ENCODE measurements around the gene EPB41L5. TPM values are rescaled to one million over a fixed set of nuclear protein-coding genes. Genes with fewer than 3 reads are reported as not detected.
"Not testable (repeated sequence)": the region's sequence is repeated elsewhere in the genome, so short reads cannot be mapped to it uniquely, and the experiment has no call there.

Gene EPB41L5
- polyA plus RNA-seq, 1 donor (not counting 4 experiments of a cell fraction or from before 2014, with no cell fraction given): 17.8 TPM

DNA sequence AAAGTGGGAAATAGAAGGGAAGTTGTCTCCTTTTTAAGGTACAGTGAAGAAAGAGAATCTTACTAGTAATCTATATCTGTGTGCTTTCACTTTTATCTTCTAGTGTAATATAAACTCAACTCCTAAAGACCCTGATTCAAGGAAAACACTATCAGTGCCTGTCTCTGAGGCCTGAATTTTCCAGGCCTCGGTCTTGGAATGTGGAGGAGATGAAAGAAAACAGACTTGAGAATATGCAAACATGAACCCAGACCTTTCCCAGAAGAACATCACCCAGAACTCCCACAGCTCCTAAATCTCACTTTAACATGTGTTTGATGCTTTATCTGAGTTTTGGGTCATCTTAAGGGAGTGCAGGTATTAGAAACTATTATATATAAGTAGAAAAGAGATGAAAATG lies 51.8 kb downstream of the EPB41L5 start:
- H3K4me3 ChIP-seq (ENCODE audit: control insufficient read depth in 2 of 3, extremely low read depth in 1 of 3, insufficient read depth in 2 of 3, low read depth in 1 of 3, low read length in 3 of 3): no peak overlapping the region
- no peak for TF ChIP-seq EZH2 (IDR thresholded peaks at IDR 0.05; ENCODE audit: low read length)
- TF ChIP-seq, protein P1, sequence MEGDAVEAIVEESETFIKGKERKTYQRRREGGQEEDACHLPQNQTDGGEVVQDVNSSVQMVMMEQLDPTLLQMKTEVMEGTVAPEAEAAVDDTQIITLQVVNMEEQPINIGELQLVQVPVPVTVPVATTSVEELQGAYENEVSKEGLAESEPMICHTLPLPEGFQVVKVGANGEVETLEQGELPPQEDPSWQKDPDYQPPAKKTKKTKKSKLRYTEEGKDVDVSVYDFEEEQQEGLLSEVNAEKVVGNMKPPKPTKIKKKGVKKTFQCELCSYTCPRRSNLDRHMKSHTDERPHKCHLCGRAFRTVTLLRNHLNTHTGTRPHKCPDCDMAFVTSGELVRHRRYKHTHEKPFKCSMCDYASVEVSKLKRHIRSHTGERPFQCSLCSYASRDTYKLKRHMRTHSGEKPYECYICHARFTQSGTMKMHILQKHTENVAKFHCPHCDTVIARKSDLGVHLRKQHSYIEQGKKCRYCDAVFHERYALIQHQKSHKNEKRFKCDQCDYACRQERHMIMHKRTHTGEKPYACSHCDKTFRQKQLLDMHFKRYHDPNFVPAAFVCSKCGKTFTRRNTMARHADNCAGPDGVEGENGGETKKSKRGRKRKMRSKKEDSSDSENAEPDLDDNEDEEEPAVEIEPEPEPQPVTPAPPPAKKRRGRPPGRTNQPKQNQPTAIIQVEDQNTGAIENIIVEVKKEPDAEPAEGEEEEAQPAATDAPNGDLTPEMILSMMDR (optimal IDR thresholded peaks at IDR 0.05 in 1 of 3, IDR thresholded peaks at IDR 0.05 in 1 of 3, conservative IDR thresholded peaks at IDR 0.05 in 1 of 3; ENCODE audit: extremely low read depth in 1 of 3, insufficient read depth in 2 of 3, low read length in 3 of 3): no peak
- H3K27me3 ChIP-seq (ENCODE audit: control insufficient read depth, extremely low read depth, insufficient read depth, low read length): no peaks in the 10 kb centered on the region
- H3K4me2 ChIP-seq (ENCODE audit: control insufficient read depth, extremely low read depth, insufficient read depth, low read depth, low read length): no peak overlapping the region
- dilution Hi-C loops (cut with MboI; ENCODE audit: extremely low pct_ligation_motif_present, low sequenced_read_pairs): no loop called here
- no peaks in the 10 kb centered on the region for H3K9me3 ChIP-seq (ENCODE audit: control insufficient read depth, low read depth, low read length)
- H4K20me1 ChIP-seq (ENCODE audit: control insufficient read depth, extremely low read depth, insufficient read depth, low read length): no peaks in the 10 kb centered on the region
- no peak overlapping the region for H3K9ac ChIP-seq (ENCODE audit: control insufficient read depth, extremely low read depth, insufficient read depth, low read length)
- H3K79me2 ChIP-seq (ENCODE audit: control insufficient read depth, insufficient read depth, low read length): no peaks in the 10 kb centered on the region
- DNase-seq (ENCODE audit: low read depth, low spot score) (no peak), FAIRE-seq (no peak)
- H3K9me1 ChIP-seq (ENCODE audit: control insufficient read depth, extremely low read depth, insufficient read depth, low read length): no peaks in the 10 kb centered on the region
- H2AFZ ChIP-seq (ENCODE audit: control insufficient read depth, low read length): no peak overlapping the region
- no peaks in the 10 kb centered on the region for H3K4me1 ChIP-seq (ENCODE audit: control insufficient read depth, extremely low read depth, insufficient read depth, low read length)
- peaks cover 0 to 1% of the 10 kb centered on the region in 2 experiments for H3K36me3 ChIP-seq (ENCODE audit: control insufficient read depth in 2 of 2, extremely low read depth in 1 of 2, insufficient read depth in 2 of 2, low read length in 2 of 2)
- no peak overlapping the region for H3K27ac ChIP-seq (ENCODE audit: control insufficient read depth, insufficient read depth, low read length)

DNA sequence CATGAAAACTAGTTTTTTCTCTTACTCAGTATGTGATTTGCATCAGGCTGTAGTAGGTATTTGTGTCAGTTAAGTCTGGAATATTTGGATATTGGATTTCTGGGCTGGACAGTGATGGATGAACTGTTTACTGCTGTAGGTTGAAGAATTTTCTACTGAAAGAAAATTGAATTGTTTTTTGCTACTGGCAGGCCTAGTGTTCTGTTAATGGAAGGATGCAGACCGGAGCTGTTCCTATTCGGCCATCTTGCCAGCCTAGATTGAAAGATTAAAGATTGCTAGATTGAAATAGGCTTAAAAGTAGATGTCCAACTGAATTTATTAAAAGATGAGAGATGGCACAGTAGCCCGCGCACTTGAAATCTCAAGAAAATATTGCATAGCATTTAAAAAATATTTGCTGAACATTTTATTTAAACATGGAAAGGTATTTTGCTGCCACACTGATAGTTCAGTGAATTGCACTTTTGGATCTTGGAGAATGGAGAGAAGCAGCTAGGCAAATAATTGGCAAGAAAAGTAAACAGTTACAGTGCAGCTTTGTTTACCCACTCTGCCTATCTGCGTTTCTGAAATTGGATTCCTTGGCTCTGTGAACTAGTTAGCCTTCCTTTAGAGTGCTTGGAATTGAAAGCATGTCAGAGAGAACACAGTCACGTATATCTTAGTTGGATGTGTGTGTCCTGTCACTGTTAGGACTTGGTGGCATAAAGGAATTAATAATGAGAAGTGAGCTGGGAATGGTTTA lies 54.1 kb downstream of the EPB41L5 start:
- DNase-seq (ENCODE audit: low read depth, low spot score) (no peak), FAIRE-seq (no peak)
- H3K27ac ChIP-seq (ENCODE audit: control insufficient read depth, insufficient read depth, low read length): no peak overlapping the region
- H3K4me3 ChIP-seq (ENCODE audit: control insufficient read depth in 2 of 3, extremely low read depth in 1 of 3, insufficient read depth in 2 of 3, low read depth in 1 of 3, low read length in 3 of 3): no peak overlapping the region
- H3K4me2 ChIP-seq (ENCODE audit: control insufficient read depth, extremely low read depth, insufficient read depth, low read depth, low read length): no peak overlapping the region
- no peak overlapping the region for H3K9ac ChIP-seq (ENCODE audit: control insufficient read depth, extremely low read depth, insufficient read depth, low read length)
- TF ChIP-seq, protein P1 (optimal IDR thresholded peaks at IDR 0.05 in 1 of 3, IDR thresholded peaks at IDR 0.05 in 1 of 3, conservative IDR thresholded peaks at IDR 0.05 in 1 of 3; ENCODE audit: extremely low read depth in 1 of 3, insufficient read depth in 2 of 3, low read length in 3 of 3): no peak
- TF ChIP-seq EZH2 (IDR thresholded peaks at IDR 0.05; ENCODE audit: low read length): no peak
- no peak overlapping the region for H2AFZ ChIP-seq (ENCODE audit: control insufficient read depth, low read length)
- H3K79me2 ChIP-seq (ENCODE audit: control insufficient read depth, insufficient read depth, low read length): no peaks in the 10 kb centered on the region
- no peaks in the 10 kb centered on the region for H3K9me3 ChIP-seq (ENCODE audit: control insufficient read depth, low read depth, low read length)
- dilution Hi-C loops (cut with MboI; ENCODE audit: extremely low pct_ligation_motif_present, low sequenced_read_pairs): no loop called here
- H3K27me3 ChIP-seq (ENCODE audit: control insufficient read depth, extremely low read depth, insufficient read depth, low read length): no peaks in the 10 kb centered on the region
- no peaks in the 10 kb centered on the region for H3K4me1 ChIP-seq (ENCODE audit: control insufficient read depth, extremely low read depth, insufficient read depth, low read length)
- H3K9me1 ChIP-seq (ENCODE audit: control insufficient read depth, extremely low read depth, insufficient read depth, low read length): no peaks in the 10 kb centered on the region
- peaks cover 0 to 1% of the 10 kb centered on the region in 2 experiments for H3K36me3 ChIP-seq (ENCODE audit: control insufficient read depth in 2 of 2, extremely low read depth in 1 of 2, insufficient read depth in 2 of 2, low read length in 2 of 2)
- H4K20me1 ChIP-seq (ENCODE audit: control insufficient read depth, extremely low read depth, insufficient read depth, low read length): no peaks in the 10 kb centered on the region

GRCh38 chr2:120068040-120068658 lies 55.3 kb downstream of the EPB41L5 start:
- DNase-seq (ENCODE audit: low read depth, low spot score); H3K79me2 ChIP-seq (ENCODE audit: control insufficient read depth, insufficient read depth, low read length); H3K9me1 ChIP-seq (ENCODE audit: control insufficient read depth, extremely low read depth, insufficient read depth, low read length); H3K27me3 ChIP-seq (ENCODE audit: control insufficient read depth, extremely low read depth, insufficient read depth, low read length); H3K4me1 ChIP-seq (ENCODE audit: control insufficient read depth, extremely low read depth, insufficient read depth, low read length); H3K4me2 ChIP-seq (ENCODE audit: control insufficient read depth, extremely low read depth, insufficient read depth, low read depth, low read length); H3K4me3 ChIP-seq (ENCODE audit: control insufficient read depth in 2 of 3, extremely low read depth in 1 of 3, insufficient read depth in 2 of 3, low read depth in 1 of 3, low read length in 3 of 3); dilution Hi-C loops (cut with MboI; ENCODE audit: extremely low pct_ligation_motif_present, low sequenced_read_pairs); H3K9me3 ChIP-seq (ENCODE audit: control insufficient read depth, low read depth, low read length); H4K20me1 ChIP-seq (ENCODE audit: control insufficient read depth, extremely low read depth, insufficient read depth, low read length); H3K9ac ChIP-seq (ENCODE audit: control insufficient read depth, extremely low read depth, insufficient read depth, low read length); H3K27ac ChIP-seq (ENCODE audit: control insufficient read depth, insufficient read depth, low read length); H2AFZ ChIP-seq (ENCODE audit: control insufficient read depth, low read length); H3K36me3 ChIP-seq (ENCODE audit: control insufficient read depth in 2 of 2, extremely low read depth in 1 of 2, insufficient read depth in 2 of 2, low read length in 2 of 2); FAIRE-seq: not testable (repeated sequence)

Data from keratinocyte (primary cell).